GM12865 (cell line): ENCODE data around the gene DIS3L2.
"Not testable (repeated sequence)": the region's sequence is repeated elsewhere in the genome, so short reads cannot be mapped to it uniquely, and the experiment has no call there.

Source experiments
- DNase-seq: peaks from one replicate; pipeline ENCODE4 v3.0.0; 2010; ENCODE audit warnings: low read depth
- H3K4me3 ChIP-seq: 2 replicates; pipeline ENCODE4 v1.5.1; 2011; ENCODE audit warnings: mild to moderate bottlenecking, low read depth, low read length, control low read depth
- TF ChIP-seq, protein P1 (sequence below): IDR thresholded peaks from 2 replicates; pipeline ENCODE4 v1.5.1; 2011; ENCODE audit warnings: low read length, control low read depth, low read depth, inconsistent platforms; ENCODE audit not compliant: insufficient read depth; ENCODE audit errors: missing control alignments

DIS3L2 gene

DNA sequence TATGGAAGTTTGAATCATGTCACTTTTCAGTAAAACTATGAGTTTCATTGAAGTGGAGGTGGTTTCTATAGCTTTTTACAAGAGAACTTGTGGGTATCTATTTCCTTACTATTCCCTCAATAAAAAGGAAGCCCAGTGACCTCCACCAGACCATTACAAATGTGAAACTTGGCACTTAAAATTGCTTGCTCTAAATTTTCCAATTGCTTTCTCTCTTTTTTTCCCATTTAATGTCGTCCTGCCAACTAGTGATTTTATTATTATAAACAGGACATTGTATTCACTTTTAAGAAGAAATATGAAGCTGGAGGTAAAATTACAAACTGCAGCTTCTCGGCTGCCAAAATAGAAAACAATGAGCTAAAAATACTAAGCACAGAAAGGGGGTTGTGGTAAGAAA lies 208.9 kb downstream of the DIS3L2 start:
- no peak overlapping the region for H3K4me3 ChIP-seq
- DNase-seq = no peak
- TF ChIP-seq, protein P1, sequence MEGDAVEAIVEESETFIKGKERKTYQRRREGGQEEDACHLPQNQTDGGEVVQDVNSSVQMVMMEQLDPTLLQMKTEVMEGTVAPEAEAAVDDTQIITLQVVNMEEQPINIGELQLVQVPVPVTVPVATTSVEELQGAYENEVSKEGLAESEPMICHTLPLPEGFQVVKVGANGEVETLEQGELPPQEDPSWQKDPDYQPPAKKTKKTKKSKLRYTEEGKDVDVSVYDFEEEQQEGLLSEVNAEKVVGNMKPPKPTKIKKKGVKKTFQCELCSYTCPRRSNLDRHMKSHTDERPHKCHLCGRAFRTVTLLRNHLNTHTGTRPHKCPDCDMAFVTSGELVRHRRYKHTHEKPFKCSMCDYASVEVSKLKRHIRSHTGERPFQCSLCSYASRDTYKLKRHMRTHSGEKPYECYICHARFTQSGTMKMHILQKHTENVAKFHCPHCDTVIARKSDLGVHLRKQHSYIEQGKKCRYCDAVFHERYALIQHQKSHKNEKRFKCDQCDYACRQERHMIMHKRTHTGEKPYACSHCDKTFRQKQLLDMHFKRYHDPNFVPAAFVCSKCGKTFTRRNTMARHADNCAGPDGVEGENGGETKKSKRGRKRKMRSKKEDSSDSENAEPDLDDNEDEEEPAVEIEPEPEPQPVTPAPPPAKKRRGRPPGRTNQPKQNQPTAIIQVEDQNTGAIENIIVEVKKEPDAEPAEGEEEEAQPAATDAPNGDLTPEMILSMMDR = no peak

DNA sequence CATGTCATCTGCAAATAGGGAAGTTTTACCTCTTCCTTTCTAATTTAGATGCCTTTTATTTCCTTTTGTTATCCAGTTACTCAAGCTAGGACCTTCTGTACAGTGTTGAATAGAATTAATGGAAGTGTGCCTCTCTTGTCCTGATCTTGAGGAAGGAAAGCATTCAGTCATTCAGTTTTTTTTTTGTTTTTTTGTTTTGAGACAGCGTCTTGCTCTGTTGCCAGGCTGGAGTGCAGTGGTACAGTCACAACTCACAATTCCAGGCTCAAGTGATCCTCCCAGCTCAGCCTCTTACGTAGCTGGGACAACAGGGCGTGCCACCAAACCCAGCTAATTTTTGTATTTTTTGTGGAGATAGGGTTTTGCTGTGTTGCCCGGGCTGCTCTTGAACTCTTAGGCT lies 213.1 kb downstream of the DIS3L2 start:
- no peak overlapping the region for H3K4me3 ChIP-seq
- TF ChIP-seq, protein P1 = no peak
- DNase-seq = no peak

DNA sequence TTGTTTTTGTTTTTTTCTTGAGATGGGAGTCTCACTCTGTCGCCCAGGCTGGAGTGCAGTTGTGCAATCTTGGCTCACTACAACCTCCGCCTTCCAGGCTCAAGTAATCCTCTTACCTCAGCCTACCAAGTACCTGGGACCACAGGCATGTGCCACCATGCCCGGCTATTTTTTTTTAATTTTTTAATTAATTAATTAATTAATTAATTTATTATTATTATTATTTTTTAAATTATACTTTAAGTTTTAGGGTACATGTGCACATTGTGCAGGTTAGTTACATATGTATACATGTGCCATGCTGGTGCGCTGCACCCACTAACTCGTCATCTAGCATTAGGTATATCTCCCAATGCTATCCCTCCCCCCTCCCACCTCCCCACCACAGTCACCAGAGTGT lies 215.1 kb downstream of the DIS3L2 start:
- not testable (repeated sequence) for H3K4me3 ChIP-seq

GRCh38 chr2:232183279-232183678 lies 221.8 kb downstream of the DIS3L2 start:
- TF ChIP-seq, protein P1 = no peak
- H3K4me3 ChIP-seq = no peak overlapping the region
- no peak for DNase-seq

More for the DNA sequence above, 215.1 kb downstream of the DIS3L2 start:
- not testable (repeated sequence) for DNase-seq

DNA sequence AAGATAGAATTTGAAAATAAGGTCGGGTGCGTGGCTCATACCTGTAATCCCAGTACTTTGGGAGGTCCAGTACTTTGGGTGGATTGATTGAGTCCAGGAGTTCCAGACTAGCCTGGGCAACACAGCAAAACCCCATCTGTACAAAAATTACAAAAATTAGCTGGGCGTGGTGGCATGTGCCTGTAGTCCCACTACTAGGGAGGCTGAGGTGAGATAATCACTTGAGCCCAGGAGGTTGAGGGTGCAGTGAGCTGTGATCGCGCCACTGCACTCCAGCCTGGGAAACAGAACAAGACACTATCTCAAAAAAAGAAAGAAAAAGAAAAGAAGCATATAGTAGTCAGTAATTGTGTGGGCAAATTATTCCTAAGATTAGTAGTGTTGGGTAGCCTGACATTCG lies 222.8 kb downstream of the DIS3L2 start:
- DNase-seq = no peak
- TF ChIP-seq, protein P1 = no peak
- no peak overlapping the region for H3K4me3 ChIP-seq

- H3K4me3 ChIP-seq = no peak overlapping the region
- DNase-seq = no peak
- TF ChIP-seq, protein P1 = no peak
Measured at GRCh38 chr2:232190796-232191195, 229.3 kb downstream of the DIS3L2 start.

- no peak for DNase-seq
Measured at GRCh38 chr2:232195487-232195886, 234.0 kb downstream of the DIS3L2 start.

More at GRCh38 chr2:232195487-232195886, 234.0 kb downstream of the DIS3L2 start:
- TF ChIP-seq, protein P1 = no peak
- H3K4me3 ChIP-seq = no peak overlapping the region
